ENCODE results near the gene MORN1. TPM values are rescaled to one million over a fixed set of nuclear protein-coding genes. Genes with fewer than 3 reads are reported as not detected.
A peak's percentile ranks its signal among the peaks of the same experiment; 100 is the strongest.
"Not testable (repeated sequence)": the region's sequence is repeated elsewhere in the genome, so short reads cannot be mapped to it uniquely, and the experiment has no call there.

Gene MORN1
- 1 to 10 TPM; 3.5 to 7.6 (median 5.7) TPM for total RNA-seq
- polyA plus RNA-seq, result 1 to 10 TPM; 1.2 to 3.0 TPM
- long read RNA-seq, donor 1, partial matches to known transcripts, result 0 of 2 reads
- long read RNA-seq, donor 1, other reads (novel, unspliced or antisense), result 2 of 2 reads
- long read RNA-seq, donor 2, partial matches to known transcripts, result 2 of 5 reads
- long read RNA-seq, donor 2, other reads (novel, unspliced or antisense), result 3 of 5 reads
- long read RNA-seq, donor 3, partial matches to known transcripts, result 0 of 4 reads
- long read RNA-seq, donor 3, other reads (novel, unspliced or antisense), result 3 of 4 reads

- H3K27me3 ChIP-seq, result no peaks in the 10 kb centered on the region
- 0% methylated on average over 92 to 103 of the region's 103 CpGs for WGBS, 2 donors
- TF ChIP-seq CTCF (IDR thresholded peaks at IDR 0.05), result peak in 2 of 9 donors; percentile 8 to 15
- peaks cover 0 to 40% (median 9%) of the 10 kb centered on the region in 9 donors for H3K36me3 ChIP-seq
- H3K9me3 ChIP-seq, result no peaks in the 10 kb centered on the region
- peak within 1 kb of the TSS; percentile 65 to 99 (median 96) for H3K4me3 ChIP-seq
- DNase-seq (peak; percentile 99 to 100), ATAC-seq (peak; percentile 96 to 99 (median 98))
- intact Hi-C loops (cut with DNase I), result no loop called here
- H3K4me1 ChIP-seq, result peaks cover 9 to 46% (median 31%) of the 10 kb centered on the region in 9 donors
- H3K27ac ChIP-seq, result peak within 1 kb of the TSS; percentile 46 to 95 (median 92)
These were observed at the start of gene MORN1, which contains the start of gene RER1 for GRCh38 chr1:2391041-2391930. MORN1 (minus strand) TSS chr1:2391554; CDS start chr1:2391533, 21 bp downstream. RER1 (plus strand) TSS chr1:2391841; CDS start chr1:2395791, 3,950 bp downstream.

- 88 to 91% methylated on average over 23 of the region's 23 CpGs for WGBS, 2 donors
- not testable (repeated sequence) for ATAC-seq, H3K36me3 ChIP-seq, H3K4me3 ChIP-seq, H3K4me1 ChIP-seq, H3K9me3 ChIP-seq, H3K27ac ChIP-seq, DNase-seq
- intact Hi-C loops (cut with DNase I), result loop anchor here in 2 of 10 donors (5.0 to 10.0 kb wide), 2 partner anchors 174 to 182 kb away; no protein-coding TSS in a partner anchor
- peaks cover 9 to 50% (median 41%) of the 10 kb centered on the region in 7 donors for H3K27me3 ChIP-seq
These were observed 49.0 kb upstream of the MORN1 start for GRCh38 chr1:2440346-2440745.

GRCh38 chr1:2439369-2439768 is 48.0 kb upstream of the MORN1 start:
- Histone ChIP-seq H3K4me1 (no peaks in the 10 kb centered on the region), H3K27ac (no peak overlapping the region), H3K36me3 (no peaks in the 10 kb centered on the region), H3K9me3 (no peaks in the 10 kb centered on the region), H3K27me3 (peaks cover 9 to 50% (median 35%) of the 10 kb centered on the region in 7 donors), H3K4me3 (no peak overlapping the region)
- DNase-seq (no peak), ATAC-seq (no peak)
- intact Hi-C loops (cut with DNase I), result no loop called here
- TF ChIP-seq CTCF (IDR thresholded peaks at IDR 0.05), result no peak
- 65 to 66% methylated on average over 15 of the region's 15 CpGs for WGBS, 2 donors

- no peak for TF ChIP-seq CTCF (IDR thresholded peaks at IDR 0.05)
- H3K9me3 ChIP-seq, result no peaks in the 10 kb centered on the region
- ATAC-seq, result no peak
- no peak for DNase-seq
- H3K36me3 ChIP-seq, result no peaks in the 10 kb centered on the region
- WGBS, 2 donors, result 85 to 89% methylated on average over 14 of the region's 14 CpGs
- intact Hi-C loops (cut with DNase I), result no loop called here
- no peak overlapping the region for H3K4me3 ChIP-seq
- no peak overlapping the region for H3K27ac ChIP-seq
- peaks cover 9 to 51% (median 33%) of the 10 kb centered on the region in 7 donors for H3K27me3 ChIP-seq
- H3K4me1 ChIP-seq, result no peaks in the 10 kb centered on the region
These were observed 47.3 kb upstream of the MORN1 start for GRCh38 chr1:2438641-2439040.
